NCI-H748 (cell line): ENCODE measurements around the gene AEBP2.
A peak's percentile ranks its signal among the peaks of the same experiment; 100 is the strongest.
"Not testable (repeated sequence)": the region's sequence is repeated elsewhere in the genome, so short reads cannot be mapped to it uniquely, and the experiment has no call there.

Source experiments
- DNase-seq: peaks from one replicate; lab custom pipeline; 2025; ENCODE audit not compliant: unreplicated experiment; lab: John Stamatoyannopoulos, UW

Gene AEBP2

DNA sequence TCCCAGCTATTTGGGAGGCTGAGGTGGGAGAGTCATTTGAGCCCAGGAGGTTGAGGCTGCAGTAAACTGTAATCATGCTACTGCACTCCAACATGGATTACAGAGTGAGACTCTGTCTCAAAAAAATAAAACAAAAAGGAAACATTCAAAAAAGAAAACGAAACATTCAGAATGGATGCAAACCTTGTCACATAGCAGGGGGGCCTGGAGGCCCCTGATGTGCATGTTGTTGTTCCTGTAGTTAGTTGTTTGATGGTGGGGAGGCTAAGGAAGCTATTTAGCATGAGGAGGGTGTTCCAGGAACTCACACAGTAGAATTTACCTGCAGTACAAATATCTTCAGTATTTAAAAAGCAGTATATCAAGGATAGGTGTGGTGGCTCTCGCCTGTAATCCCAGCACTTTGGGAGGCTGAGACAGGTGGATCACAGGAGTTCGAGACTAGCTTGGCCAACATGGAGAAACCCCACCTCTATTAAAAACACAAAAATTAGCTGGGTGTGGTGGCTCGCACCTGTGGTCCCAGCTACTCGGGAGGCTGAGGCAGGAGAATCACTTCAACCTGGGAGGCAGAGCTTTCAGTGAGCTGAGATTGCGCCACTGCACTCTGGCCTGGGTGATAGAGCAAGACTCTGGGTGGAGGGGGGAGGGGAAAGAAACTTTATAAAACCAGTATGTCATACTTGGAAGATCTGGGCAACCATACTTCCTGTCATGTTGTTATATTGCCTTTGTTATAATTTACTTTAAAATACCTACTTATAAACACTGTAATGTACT lies 17.6 kb upstream of the AEBP2 start:
- no peak for DNase-seq

DNA sequence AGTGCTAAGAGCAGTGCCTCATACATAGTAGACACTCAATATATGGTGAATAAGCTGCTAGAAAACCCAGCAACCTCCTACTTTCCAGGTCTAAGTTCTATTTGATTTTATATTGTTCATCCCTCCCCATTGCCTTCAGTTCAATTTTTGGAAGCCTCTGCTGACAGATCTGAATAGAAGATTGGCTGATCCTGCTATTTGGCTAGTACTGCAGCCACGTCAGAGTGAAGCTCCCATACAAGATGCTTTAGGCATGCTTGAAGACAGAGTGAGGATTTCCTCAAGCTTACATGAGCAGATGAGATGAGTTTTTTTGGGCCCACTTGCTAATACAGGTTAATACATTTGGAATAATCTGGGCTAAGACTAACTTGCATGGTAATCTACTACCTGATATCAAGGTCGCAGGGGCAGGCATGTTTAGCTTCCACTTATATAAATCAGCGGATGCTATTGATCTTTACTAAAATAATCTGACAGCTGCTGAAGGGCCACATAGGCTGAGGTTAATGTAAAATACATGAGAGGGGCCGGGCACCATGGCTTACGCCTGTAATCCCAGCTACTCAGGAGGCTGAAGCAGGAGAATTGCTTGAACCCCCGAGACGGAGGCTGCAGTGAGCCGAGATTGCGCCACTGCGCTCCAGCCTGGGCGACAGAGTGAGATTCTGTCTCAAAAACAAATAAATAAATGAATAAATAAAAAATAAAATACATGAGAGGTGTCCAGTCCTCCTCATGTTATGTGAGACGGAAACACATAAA lies 15.9 kb upstream of the AEBP2 start:
- no peak for DNase-seq

- no peak for DNase-seq
Observed at GRCh38 chr12:19428246-19428645, 11.0 kb upstream of the AEBP2 start.

DNA sequence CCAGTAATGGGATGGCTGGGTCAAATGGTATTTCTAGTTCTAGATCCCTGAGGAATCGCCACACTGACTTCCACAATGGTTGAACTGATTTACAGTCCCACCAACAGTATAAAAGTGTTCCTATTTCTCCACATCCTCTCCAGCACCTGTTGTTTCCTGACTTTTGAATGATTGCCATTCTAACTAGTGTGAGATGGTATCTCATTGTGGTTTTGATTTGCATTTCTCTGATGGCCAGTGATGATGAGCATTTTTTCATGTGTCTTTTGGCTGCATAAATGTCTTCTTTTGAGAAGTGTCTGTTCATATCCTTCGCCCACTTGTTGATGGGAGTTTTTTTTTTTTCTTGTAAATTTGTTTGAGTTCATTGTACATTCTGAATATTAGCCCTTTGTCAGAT lies 9.8 kb upstream of the AEBP2 start:
- DNase-seq: not testable (repeated sequence)

DNA sequence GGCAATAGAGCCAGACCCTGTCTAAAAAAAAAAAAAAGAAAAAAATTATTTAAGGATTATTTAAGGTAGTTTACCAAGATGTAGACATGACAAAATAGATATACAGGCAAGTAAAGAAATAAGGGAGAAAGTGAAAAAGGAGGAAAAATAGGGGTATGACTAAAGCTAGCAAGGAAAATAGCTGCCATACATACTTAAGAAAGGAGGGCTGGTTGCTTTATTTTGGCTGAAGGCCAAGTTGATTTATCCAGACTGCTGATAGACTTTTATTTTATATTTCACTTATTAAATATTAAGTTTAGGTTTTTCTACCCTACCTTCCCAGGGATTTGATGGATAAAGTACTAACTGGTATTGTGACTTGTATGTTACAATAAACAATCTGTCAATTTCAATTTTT lies 8.3 kb upstream of the AEBP2 start:
- DNase-seq: no peak

GRCh38 chr12:19431407-19432308 lies 7.6 kb upstream of the AEBP2 start:
- peak; percentile 36 for DNase-seq

DNA sequence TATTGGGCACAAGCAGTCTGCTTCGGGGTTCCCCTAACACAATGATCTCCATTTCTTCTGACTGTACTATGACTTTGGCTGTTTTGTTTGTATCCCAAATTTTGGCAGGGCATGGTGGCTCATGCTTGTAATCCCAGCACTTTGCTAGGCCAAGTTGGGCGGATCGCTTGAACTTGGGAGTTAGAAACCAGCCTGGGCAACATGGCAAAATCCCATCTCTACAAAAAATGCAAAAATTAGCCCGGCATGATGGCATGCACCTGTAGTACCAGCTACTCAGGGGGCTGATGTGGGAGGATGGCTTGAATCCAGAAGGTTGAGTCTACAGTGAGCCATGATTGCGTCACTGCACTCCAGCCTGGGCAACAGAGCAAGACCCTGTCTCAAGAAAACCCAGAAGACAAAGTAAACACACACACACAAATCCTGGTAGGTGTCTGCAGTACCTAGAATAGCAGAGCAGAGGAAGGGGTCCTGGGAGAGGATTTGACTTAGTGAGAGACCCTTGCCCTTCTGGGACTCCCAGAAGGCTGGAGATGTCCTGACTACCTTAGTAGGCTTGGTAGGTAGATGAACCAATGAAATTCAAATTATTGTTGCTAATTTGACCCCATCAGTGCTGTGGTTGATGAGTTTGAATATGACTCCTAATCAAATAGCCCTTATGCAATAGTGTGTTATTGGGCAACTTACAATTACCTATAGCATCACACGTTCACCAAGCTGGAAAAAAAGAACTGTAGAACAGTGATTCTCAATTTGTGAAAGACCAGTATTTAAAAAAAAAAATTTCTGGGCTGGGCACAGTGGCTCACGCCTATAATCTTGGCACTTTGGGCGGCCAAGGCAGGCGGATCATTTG lies 6.8 kb upstream of the AEBP2 start:
- no peak for DNase-seq

DNA sequence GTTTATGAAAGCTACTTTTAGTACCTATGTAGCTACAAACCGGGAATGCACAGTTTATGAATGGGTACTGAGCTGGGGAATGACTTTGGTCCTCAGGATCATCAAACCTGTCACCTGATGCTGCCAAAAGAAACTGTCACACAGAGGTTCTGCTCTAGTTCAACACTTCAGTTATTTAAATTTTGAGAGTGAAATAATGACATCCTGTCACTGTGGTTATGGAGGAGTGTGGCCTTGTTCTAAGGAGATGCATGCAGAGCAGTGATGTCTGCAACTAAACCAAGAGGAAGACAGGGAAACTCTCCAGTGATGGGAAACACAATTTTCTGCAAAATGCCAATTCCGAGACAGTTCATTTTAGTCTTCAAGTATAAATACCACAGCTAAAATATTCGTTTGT lies 4.8 kb upstream of the AEBP2 start:
- DNase-seq: no peak

DNA sequence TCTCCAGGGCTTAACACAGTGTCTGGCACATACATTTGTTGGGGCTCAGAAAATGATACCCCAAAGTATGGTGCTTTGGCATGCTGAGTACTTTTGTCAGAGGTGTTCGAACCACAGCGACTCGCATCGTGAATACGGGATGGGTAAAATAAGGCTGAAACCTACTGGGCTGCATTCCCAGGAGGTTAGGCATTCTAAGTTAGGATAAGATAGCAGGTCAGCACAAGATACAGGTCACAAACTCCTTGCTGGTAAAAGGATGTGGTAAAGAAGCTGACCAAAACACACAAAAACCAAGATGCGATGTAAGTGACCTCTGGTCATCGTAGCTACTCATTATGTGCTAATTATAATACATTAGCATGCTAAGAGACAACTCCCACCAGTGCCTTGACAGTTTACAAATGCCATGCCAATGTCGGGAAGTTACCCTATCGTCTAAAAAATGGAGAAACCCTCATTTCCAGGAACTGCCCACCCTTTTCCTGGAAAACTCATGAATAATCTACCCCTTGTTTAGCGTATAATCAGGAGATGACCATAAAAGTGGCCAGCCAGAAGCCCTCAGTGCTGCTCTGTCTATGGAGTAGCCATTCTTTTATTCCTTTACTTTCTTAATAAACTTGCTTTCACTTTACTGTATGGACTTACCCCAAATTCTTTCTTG lies 3.3 kb upstream of the AEBP2 start:
- no peak for DNase-seq

DNA sequence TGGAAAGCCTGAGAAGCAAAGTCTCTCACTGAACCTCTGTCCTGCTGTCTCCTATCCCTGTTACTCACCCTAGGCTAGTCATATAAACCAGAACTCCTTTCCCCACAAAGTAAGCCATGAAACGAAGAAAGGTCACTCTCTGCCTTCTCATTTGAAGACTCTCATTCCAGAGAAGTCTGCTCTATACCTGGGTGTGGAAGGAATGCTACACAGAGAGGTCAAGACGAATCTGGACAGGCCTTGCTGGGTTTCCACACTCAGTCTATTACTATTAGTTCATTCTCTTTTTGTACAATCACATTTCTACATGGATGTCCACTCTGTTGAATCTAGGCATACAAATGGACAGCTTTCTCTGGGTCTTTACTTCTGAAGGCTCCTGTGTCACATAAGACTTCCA lies 2.4 kb upstream of the AEBP2 start:
- no peak for DNase-seq

DNA sequence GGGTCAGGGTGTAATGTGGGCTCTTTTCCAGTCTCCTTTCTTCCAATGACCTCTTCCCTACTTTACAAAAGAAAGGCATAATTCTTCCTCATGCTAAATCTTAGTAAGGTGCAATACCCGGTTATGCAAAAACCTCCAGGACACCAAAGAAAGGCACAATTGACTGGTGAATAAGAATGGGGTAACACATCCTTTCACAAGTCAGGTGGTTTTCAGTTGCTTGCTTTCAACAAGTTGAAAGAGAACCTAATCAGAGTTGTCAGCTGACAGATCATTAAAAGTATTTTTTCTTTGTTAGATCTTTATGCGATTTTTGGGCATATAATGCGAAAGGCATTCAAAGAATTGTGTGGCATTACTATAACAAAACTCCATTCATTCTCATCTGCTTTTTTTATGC lies 1.3 kb upstream of the AEBP2 start:
- DNase-seq: no peak

DNA sequence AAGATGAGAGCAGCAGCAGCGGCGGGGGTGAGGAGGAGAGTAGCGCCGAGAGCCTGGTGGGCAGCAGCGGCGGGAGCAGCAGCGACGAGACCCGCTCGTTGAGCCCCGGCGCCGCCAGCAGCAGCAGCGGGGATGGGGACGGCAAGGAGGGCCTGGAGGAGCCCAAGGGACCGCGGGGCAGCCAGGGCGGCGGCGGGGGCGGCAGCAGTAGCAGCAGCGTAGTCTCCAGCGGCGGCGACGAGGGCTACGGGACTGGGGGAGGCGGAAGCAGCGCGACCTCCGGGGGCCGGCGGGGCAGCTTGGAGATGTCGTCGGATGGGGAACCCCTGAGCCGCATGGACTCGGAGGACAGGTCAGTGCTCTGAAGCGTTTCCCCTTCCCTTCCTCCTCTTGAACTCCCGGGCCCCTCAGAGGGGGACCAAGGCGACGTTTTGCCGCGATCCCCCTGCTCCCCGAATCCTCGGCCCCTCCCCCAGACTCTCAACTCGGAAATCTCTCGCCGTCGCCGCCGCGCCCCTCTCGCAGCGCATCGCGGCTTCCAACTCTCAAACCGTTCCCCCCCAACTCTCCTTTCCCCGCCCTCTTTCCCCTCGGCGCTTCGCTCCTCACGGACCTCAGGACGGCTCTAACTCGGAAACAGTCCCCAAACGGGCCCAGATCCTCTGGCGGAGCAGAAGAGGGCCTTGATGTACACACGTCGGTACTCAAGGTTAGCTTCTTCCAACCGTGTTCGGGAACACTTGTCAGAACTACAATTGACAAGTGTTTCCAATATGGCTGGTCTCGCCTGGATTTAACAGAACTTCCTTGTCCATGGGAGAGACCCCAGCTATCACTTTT lies 947 bp downstream of the AEBP2 start:
- DNase-seq: peak; percentile 51

GRCh38 chr12:19440916-19441315 lies 1.6 kb downstream of the AEBP2 start:
- DNase-seq: no peak

GRCh38 chr12:19443585-19443984 lies 4.3 kb downstream of the AEBP2 start:
- no peak for DNase-seq

- no peak for DNase-seq
Observed at GRCh38 chr12:19444097-19444496, 4.8 kb downstream of the AEBP2 start.

GRCh38 chr12:19447386-19447785 lies 8.1 kb downstream of the AEBP2 start:
- no peak for DNase-seq

DNA sequence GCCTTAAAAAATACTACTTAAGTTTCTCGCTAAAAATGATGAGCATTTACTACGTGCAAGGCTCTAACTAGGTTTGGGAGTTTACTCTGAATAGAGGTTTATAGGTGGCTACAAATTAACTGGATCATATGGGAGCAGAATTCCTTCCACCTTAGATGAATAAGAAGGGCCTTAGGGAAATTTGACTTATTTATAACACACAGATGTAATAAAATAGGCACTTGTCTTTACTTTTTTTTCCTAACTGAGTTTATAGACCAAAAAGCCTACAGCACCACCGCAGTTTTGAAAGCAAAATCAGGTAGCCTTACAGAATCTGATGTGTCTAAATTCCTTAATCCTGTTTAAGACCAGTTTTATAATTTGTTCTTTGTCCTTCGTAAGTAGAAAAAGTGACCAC lies 10.5 kb downstream of the AEBP2 start:
- DNase-seq: no peak

DNA sequence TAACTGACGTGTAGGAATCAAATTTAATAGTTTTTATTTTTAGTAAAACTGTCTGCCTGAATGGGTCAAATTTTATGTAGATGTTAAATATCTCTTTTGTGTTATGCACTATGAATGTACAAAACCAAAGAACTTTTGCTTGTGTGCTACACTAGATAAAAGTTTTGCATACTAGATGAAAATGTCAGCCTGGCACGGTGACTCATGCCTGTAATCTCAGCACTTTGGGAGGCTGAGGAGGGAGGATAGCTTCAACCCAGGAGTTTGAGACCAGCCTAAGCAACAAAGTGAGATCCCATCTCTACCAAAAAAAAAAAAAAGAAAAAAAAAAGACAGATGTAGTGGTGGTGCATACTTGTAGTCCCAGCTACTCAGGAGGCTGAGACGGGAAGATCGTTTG lies 11.1 kb downstream of the AEBP2 start:
- no peak for DNase-seq

DNA sequence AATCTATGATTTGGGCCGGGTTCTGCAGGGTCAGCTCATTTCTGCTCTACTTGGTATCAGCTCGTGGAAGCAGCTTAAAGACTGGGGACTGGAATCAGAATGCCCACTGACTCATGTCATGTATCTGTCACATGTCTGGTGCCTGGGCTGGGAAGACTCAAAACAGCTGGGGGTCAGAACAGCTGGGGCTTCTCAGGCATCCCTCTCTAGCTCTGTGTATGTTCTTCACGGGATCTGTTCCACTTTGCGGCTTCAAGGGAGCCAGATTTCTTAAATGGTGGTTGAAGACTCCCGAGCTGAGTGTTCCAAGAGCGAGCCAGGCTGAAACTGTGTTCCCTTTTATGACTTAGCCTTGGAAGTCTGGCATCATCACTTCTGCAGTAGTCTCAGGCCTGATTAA lies 11.9 kb downstream of the AEBP2 start:
- no peak for DNase-seq
